ENCODE measurements around the gene INPP1. TPM values are rescaled to one million over a fixed set of nuclear protein-coding genes. Genes with fewer than 3 reads are reported as not detected.

The INPP1 gene
- polyA plus RNA-seq, 1 donor (not counting 4 experiments of a cell fraction or from before 2014, with no cell fraction given): 6.3 TPM

DNA sequence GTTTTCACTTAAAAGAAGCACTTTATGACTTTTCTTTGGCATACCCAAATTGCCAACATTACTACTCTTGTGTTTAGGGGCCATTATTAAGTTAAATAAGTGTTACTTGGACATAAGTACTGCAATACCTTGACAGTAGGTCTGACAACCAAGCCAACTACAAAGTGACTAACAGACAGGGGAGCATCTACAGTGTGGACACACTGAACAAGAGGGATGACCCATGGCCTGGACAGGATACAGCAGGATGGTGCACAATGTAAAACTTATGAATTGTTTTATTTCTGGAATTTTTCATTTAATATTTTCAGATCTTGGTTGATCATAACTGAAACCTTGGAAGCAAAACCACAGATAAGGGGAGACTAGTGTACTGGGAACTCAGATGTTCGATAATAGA lies 4.0 kb upstream of the INPP1 start:
- no peak overlapping the region for H3K4me2 ChIP-seq (ENCODE audit: control insufficient read depth, extremely low read depth, insufficient read depth, low read depth, low read length)
- H3K9me1 ChIP-seq (ENCODE audit: control insufficient read depth, extremely low read depth, insufficient read depth, low read length): no peaks in the 10 kb centered on the region
- TF ChIP-seq, protein P1, sequence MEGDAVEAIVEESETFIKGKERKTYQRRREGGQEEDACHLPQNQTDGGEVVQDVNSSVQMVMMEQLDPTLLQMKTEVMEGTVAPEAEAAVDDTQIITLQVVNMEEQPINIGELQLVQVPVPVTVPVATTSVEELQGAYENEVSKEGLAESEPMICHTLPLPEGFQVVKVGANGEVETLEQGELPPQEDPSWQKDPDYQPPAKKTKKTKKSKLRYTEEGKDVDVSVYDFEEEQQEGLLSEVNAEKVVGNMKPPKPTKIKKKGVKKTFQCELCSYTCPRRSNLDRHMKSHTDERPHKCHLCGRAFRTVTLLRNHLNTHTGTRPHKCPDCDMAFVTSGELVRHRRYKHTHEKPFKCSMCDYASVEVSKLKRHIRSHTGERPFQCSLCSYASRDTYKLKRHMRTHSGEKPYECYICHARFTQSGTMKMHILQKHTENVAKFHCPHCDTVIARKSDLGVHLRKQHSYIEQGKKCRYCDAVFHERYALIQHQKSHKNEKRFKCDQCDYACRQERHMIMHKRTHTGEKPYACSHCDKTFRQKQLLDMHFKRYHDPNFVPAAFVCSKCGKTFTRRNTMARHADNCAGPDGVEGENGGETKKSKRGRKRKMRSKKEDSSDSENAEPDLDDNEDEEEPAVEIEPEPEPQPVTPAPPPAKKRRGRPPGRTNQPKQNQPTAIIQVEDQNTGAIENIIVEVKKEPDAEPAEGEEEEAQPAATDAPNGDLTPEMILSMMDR (optimal IDR thresholded peaks at IDR 0.05 in 1 of 3, IDR thresholded peaks at IDR 0.05 in 1 of 3, conservative IDR thresholded peaks at IDR 0.05 in 1 of 3; ENCODE audit: extremely low read depth in 1 of 3, insufficient read depth in 2 of 3, low read length in 3 of 3): no peak
- TF ChIP-seq EZH2 (IDR thresholded peaks at IDR 0.05; ENCODE audit: low read length): no peak
- FAIRE-seq: no peak
- no peak overlapping the region for H3K27ac ChIP-seq (ENCODE audit: control insufficient read depth, insufficient read depth, low read length)
- H4K20me1 ChIP-seq (ENCODE audit: control insufficient read depth, extremely low read depth, insufficient read depth, low read length): no peaks in the 10 kb centered on the region
- no peak for DNase-seq (ENCODE audit: low read depth, low spot score)
- dilution Hi-C loops (cut with MboI; ENCODE audit: extremely low pct_ligation_motif_present, low sequenced_read_pairs): no loop called here
- no peak overlapping the region for H3K4me3 ChIP-seq (ENCODE audit: control insufficient read depth in 2 of 3, extremely low read depth in 1 of 3, insufficient read depth in 2 of 3, low read depth in 1 of 3, low read length in 3 of 3)
- H3K9ac ChIP-seq (ENCODE audit: control insufficient read depth, extremely low read depth, insufficient read depth, low read length): no peak overlapping the region
- H3K36me3 ChIP-seq (ENCODE audit: control insufficient read depth in 2 of 2, extremely low read depth in 1 of 2, insufficient read depth in 2 of 2, low read length in 2 of 2): no peaks in the 10 kb centered on the region
- H3K27me3 ChIP-seq (ENCODE audit: control insufficient read depth, extremely low read depth, insufficient read depth, low read length): no peaks in the 10 kb centered on the region
- no peaks in the 10 kb centered on the region for H3K79me2 ChIP-seq (ENCODE audit: control insufficient read depth, insufficient read depth, low read length)
- H3K4me1 ChIP-seq (ENCODE audit: control insufficient read depth, extremely low read depth, insufficient read depth, low read length): peaks cover 10% of the 10 kb centered on the region
- H2AFZ ChIP-seq (ENCODE audit: control insufficient read depth, low read length): no peak overlapping the region
- H3K9me3 ChIP-seq (ENCODE audit: control insufficient read depth, low read depth, low read length): no peaks in the 10 kb centered on the region

DNA sequence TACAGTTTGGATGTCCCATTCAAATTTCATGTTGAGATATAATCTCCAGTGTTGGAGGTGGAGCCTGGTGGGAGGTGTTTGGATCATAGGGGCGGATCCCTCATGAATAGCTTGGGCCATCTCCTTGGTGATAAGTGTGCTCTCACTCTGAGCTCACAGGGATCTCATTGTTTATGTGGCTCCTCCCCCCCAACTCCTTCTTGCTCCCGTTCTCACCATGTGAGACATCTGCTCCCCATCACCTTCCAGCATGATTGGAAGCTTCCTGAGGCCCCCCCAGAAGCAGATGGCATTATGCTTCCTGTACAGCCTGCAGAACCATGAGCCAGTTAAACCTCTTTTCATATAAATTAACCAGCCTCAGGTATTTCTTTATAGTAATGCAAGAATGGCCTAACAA lies 3.0 kb upstream of the INPP1 start:
- Histone ChIP-seq H3K4me3 (ENCODE audit: control insufficient read depth in 2 of 3, extremely low read depth in 1 of 3, insufficient read depth in 2 of 3, low read depth in 1 of 3, low read length in 3 of 3) (no peak overlapping the region), H2AFZ (ENCODE audit: control insufficient read depth, low read length) (no peak overlapping the region), H4K20me1 (ENCODE audit: control insufficient read depth, extremely low read depth, insufficient read depth, low read length) (no peaks in the 10 kb centered on the region), H3K36me3 (ENCODE audit: control insufficient read depth in 2 of 2, extremely low read depth in 1 of 2, insufficient read depth in 2 of 2, low read length in 2 of 2) (no peaks in the 10 kb centered on the region), H3K27me3 (ENCODE audit: control insufficient read depth, extremely low read depth, insufficient read depth, low read length) (no peaks in the 10 kb centered on the region), H3K79me2 (ENCODE audit: control insufficient read depth, insufficient read depth, low read length) (no peaks in the 10 kb centered on the region), H3K4me2 (ENCODE audit: control insufficient read depth, extremely low read depth, insufficient read depth, low read depth, low read length) (no peak overlapping the region), H3K9me1 (ENCODE audit: control insufficient read depth, extremely low read depth, insufficient read depth, low read length) (no peaks in the 10 kb centered on the region), H3K9ac (ENCODE audit: control insufficient read depth, extremely low read depth, insufficient read depth, low read length) (no peak overlapping the region), H3K4me1 (ENCODE audit: control insufficient read depth, extremely low read depth, insufficient read depth, low read length) (peaks cover 7% of the 10 kb centered on the region), H3K9me3 (ENCODE audit: control insufficient read depth, low read depth, low read length) (no peaks in the 10 kb centered on the region), H3K27ac (ENCODE audit: control insufficient read depth, insufficient read depth, low read length) (no peak overlapping the region)
- no peak for TF ChIP-seq EZH2 (IDR thresholded peaks at IDR 0.05; ENCODE audit: low read length)
- TF ChIP-seq, protein P1 (optimal IDR thresholded peaks at IDR 0.05 in 1 of 3, IDR thresholded peaks at IDR 0.05 in 1 of 3, conservative IDR thresholded peaks at IDR 0.05 in 1 of 3; ENCODE audit: extremely low read depth in 1 of 3, insufficient read depth in 2 of 3, low read length in 3 of 3): no peak
- FAIRE-seq (peak; percentile 46), DNase-seq (ENCODE audit: low read depth, low spot score) (no peak)
- dilution Hi-C loops (cut with MboI; ENCODE audit: extremely low pct_ligation_motif_present, low sequenced_read_pairs): no loop called here
